ENCODE results near the gene ECHDC1.

The ECHDC1 gene

DNA sequence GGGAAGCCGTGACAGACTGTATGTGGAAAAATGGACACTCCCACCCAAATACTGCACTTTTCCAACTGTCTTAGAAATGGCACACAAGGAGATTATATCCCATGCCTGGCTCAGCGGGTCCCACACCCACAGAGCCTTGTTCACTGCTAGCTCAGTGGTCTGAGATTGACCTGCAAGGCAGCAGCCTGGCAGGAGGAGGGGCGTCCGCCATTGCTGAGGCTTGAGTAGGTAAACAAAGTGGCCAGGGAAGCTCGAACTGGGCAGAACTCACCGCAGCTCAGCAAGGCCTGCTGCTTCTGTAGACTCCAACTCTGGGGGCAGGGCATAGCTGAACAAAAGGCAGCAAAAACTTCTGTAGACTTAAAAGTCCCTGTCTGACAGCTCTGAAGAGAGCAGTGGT, 88.1 kb downstream of the ECHDC1 start:
- no peak for DNase-seq (ENCODE audit: extremely low spot score)
- ChIA-PET POLR2A (no interaction called here), CTCF (interaction anchor here (3.3 kb wide), 1 partner anchor 11 kb away, joined by 23 read pairs; the partner anchor contains the start of gene RNF146)
- no peak for TF ChIP-seq CTCF (IDR thresholded peaks at IDR 0.05; ENCODE audit: control extremely low read depth, extremely low read depth, low read depth, missing control alignments)

GRCh38 chr6:127249621-127250020, 93.8 kb downstream of the ECHDC1 start:
- ChIA-PET POLR2A (no interaction called here), CTCF (interaction anchor here (1.5 kb wide), 1 partner anchor 10 kb away, joined by 3 read pairs; no protein-coding TSS in a partner anchor)
- TF ChIP-seq CTCF (IDR thresholded peaks at IDR 0.05; ENCODE audit: control extremely low read depth, extremely low read depth, low read depth, missing control alignments) = no peak
- DNase-seq (ENCODE audit: extremely low spot score) = no peak

- DNase-seq (ENCODE audit: extremely low spot score) = no peak
- ChIA-PET POLR2A (no interaction called here), CTCF (interaction anchor here (1.3 to 1.7 kb wide), 2 partner anchors 19 kb away, joined by 4 to 8 read pairs; partner anchors contain the start of gene RNF146)
- no peak for TF ChIP-seq CTCF (IDR thresholded peaks at IDR 0.05; ENCODE audit: control extremely low read depth, extremely low read depth, low read depth, missing control alignments)
These were observed 96.0 kb downstream of the ECHDC1 start for GRCh38 chr6:127247114-127248096.

DNA sequence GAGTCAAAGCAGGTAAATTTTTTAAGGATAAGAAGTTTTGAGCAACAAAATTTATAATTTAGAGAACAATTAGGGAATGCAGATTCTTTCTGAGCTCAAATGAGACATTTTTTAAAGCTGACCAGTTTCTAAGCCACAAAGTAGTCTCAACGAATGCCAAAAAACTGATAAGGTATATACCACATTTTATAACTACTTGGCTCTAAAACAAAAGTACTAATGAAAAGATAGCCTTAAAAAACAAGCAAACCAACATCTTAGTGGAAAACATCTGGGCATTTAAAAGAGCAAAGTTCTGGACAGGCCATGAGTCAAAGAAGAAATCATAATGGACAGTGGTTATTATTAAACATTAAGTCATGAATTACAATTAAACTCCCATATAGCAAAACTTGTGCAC, 99.9 kb downstream of the ECHDC1 start:
- POLR2A ChIA-PET = no interaction called here
- DNase-seq (ENCODE audit: extremely low spot score) = no peak
- CTCF ChIA-PET = no interaction called here

More for the DNA sequence above, 99.9 kb downstream of the ECHDC1 start:
- TF ChIP-seq CTCF (IDR thresholded peaks at IDR 0.05; ENCODE audit: control extremely low read depth, extremely low read depth, low read depth, missing control alignments) = no peak
